Glomerular endothelial cell (primary cell): ENCODE data around the gene VENTX. TPM values are rescaled to one million over a fixed set of nuclear protein-coding genes. Genes with fewer than 3 reads are reported as not detected.
"Not testable (repeated sequence)": the region's sequence is repeated elsewhere in the genome, so short reads cannot be mapped to it uniquely, and the experiment has no call there.

Experiments
- DNase-seq: peaks from one replicate; pipeline ENCODE4 v3.0.0-alpha.2; 2011; ENCODE audit warnings: low read depth, low spot score; ENCODE audit errors: extremely low read depth
- total RNA-seq: library from RNA; depleted of rRNA; stranded (reverse); fragments of >200 nt; gene quantifications from 2 replicates; pipeline ENCODE4 v1.2.3, GENCODE V29; 2015

VENTX gene
- total RNA-seq, 1 donor from 2014 or later: not detected

- DNase-seq: not testable (repeated sequence)
Measured at GRCh38 chr10:133234796-133235195, 2.9 kb upstream of the VENTX start.

GRCh38 chr10:133235265-133235855, 2.3 kb upstream of the VENTX start:
- no peak for DNase-seq

GRCh38 chr10:133235932-133236331, 1.7 kb upstream of the VENTX start:
- no peak for DNase-seq

GRCh38 chr10:133236401-133237240, 1.0 kb upstream of the VENTX start:
- DNase-seq: no peak

DNA sequence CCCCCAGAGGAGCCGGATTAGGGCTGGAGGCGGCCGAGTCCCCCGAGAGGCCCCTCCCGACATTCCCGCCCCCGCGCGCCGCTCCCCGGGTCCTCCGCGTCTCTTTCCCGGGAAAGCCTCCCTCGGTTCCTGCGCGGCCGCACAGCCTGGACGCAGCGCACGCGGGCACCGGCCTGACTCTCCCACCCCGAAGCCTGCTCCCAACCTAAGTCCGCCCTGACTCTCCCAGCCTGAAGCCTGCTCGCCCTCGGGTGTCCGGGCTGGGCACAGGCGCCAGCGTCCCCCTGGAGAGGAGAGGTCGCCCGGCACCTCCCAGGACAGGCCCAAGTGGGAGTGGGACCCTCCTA, 441 bp upstream of the VENTX start:
- no peak for DNase-seq

DNA sequence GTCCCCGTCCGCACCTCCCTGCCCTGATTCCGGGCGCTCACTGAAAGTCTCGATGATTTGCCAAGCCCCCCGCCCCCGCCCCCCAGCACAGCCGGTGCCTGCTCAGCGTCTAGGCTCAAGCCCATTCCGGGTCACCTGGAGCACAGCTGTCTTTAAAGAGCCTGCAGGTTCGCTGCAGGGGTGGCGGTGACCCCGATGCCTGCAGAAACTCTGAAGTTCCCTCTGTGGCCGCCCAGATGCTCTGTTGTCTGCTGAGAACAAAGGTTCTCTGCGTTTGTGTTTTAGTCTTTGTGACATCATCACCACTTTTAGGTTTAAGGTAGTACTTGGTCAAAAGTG, 780 bp downstream of the VENTX start:
- DNase-seq: no peak

DNA sequence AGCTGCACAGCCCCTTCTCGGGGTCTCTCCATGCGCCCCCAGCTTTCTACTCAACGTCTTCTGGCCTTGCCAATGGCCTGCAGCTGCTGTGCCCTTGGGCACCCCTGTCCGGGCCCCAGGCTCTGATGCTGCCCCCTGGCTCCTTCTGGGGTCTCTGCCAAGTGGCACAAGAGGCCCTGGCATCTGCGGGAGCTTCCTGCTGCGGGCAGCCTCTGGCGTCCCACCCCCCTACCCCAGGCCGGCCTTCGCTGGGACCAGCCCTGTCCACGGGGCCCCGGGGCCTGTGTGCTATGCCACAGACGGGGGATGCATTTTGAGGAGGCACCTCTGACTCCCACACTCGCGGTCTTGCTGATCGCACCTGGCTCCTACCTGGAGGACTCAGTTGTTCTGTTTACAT, 2.3 kb downstream of the VENTX start:
- DNase-seq: no peak

- DNase-seq: no peak
Measured at GRCh38 chr10:133241501-133242205, 4.0 kb downstream of the VENTX start.

DNA sequence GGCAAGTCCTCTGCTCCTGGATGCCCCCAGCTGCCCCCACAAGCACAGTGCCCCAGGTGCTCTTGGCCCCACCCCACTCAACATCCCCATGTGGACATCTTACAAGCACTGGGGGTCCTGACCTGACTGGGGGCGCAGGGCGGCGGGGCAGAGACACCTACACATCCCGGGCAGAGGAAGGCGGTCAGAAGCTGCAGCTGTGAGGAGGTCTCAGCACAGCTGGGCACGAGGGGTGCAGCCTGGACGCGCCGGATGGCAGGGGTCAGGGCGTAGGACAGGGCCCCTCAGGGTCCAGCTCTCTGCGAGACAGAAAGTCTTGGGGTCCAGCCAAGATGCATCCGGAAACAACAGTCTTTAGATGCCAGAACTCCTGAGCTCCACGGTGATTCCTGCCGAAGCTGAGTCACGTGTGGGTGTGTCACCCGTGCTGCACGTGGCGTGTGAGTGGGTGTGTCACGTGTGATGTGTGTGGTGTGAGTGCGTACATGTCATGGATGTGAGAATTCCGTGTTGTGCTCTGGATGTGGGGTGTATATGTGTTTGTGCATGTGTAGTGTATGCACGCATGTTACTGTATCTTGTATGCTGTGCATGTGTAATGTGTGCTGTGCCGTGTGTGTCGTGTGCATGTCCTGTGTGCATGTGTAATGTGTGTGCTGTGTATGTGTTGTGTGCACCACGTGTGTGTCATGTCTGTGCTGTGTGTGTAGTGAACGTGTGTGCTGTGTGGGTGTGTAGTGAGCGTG, 5.1 kb downstream of the VENTX start:
- no peak for DNase-seq

GRCh38 chr10:133243593-133243992, 5.9 kb downstream of the VENTX start:
- no peak for DNase-seq

GRCh38 chr10:133245439-133246235, 8.0 kb downstream of the VENTX start:
- DNase-seq: no peak

- DNase-seq: no peak
Measured at GRCh38 chr10:133246236-133246626, 8.6 kb downstream of the VENTX start.

GRCh38 chr10:133247681-133248333, 10.2 kb downstream of the VENTX start:
- DNase-seq: no peak

GRCh38 chr10:133248334-133248715, 10.7 kb downstream of the VENTX start:
- no peak for DNase-seq

DNA sequence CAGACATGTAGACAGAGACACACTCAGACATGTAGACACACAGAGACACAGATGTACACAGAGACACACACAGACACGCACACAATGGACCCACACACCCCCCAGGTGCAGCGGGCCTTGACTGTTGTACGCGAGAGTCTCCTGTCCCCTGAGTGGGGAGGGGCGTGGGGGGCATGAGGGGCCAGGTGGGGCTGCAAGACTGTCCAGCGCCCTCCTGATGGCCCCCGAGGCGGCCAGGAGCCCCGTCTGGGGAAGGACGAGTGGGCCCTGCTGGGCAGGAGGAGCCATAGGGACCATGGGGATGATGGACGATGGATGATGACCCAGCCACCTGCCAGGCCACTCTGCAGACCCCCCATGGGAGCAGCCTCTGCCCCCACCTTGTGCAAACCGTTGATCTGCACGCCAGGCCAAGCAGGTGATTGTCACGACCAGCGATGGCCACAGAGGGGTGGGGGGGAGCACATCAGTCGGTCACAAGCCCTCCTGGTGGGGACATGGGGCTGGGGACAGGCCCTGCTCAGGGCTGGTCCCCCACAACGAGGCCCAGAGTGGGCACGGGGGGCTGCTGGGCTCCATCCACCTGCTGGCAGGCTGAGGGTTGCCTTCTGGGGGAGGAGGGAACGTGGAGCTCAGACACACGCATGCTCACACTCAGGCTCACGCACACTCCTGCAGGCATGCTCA, 11.6 kb downstream of the VENTX start:
- no peak for DNase-seq

GRCh38 chr10:133249975-133250754, 12.5 kb downstream of the VENTX start:
- no peak for DNase-seq

DNA sequence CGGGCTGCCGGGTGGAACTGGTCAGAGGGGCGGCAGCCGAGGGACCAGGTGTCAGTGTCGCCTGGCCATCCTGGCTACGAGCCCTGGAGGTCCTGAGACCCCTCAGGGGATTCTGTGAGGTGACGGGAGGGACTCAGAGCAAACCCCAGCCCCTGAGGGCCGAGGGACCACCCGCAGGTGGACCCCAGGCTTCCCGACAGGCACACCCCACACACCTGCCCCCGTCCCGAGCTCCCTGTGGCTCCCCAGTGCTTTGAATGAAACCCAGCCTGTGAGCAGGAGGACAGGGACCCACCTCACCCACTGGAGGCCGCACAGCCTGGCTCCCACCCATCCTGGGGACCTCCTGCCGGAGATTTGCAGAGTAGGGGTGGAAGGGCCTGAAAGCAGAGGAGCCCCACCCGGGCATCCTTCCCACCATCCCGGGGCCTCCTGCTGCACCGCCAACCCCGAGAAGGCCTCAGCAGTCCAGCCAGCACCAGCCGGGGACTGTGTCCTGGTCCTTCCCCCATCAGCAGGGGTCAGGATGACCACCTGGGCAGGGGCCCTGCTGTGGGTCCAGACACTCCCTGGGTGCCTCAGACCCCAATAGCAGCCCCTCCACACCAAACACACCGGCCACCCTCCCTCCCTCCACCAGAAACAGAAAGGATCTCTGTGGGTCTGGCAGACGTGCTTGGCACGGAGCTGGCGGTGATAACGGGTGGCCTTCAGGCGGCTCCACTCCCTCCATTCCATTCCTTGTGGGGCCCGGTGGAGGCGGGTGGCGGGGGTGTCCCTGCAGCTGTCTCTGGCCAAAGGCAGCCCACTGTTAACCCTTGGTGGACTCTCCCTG, 13.9 kb downstream of the VENTX start:
- DNase-seq: no peak

DNA sequence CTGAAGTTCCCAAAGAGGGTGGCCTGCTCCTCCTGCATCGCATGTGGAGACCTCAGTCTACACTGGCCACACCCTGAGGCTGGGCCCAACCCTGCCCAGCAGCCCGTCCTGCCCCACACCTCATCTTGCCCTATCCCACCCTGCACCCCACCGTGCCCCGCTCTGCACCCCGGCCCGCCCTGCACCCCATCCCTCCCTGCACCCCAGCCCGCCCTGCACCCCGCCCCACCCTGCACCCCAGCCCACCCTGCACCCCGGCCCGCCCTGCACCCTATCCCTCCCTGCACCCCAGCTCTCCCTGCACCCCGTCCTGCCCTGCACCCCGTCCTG, 14.5 kb downstream of the VENTX start:
- DNase-seq: no peak
